Mammary epithelial cell (primary cell): ENCODE measurements around the gene ABHD4.

Source experiments
- CTCF ChIP-seq, 2 donors: IDR thresholded peaks in 1 of 2; conservative IDR thresholded peaks in 1 of 2; 2 replicates each; pipeline ENCODE4 v1.5.1; 2011 to 2012; ENCODE audit warnings: inconsistent platforms in 2 of 2, low read length in 2 of 2, mild to moderate bottlenecking in 2 of 2, control low read depth in 1 of 2, low read depth in 1 of 2; ENCODE audit not compliant: insufficient read depth in 1 of 2; ENCODE audit errors: extremely low read depth in 1 of 2
- EZH2 ChIP-seq: IDR thresholded peaks from 2 replicates; pipeline ENCODE4 v1.6.1; 2012; ENCODE audit warnings: low read length, inconsistent platforms, borderline replicate concordance

GRCh38 chr14:22656945-22657731, 59.0 kb downstream of the ABHD4 start:
- no peak for TF ChIP-seq CTCF (conservative IDR thresholded peaks at IDR 0.05 in 1 of 2, IDR thresholded peaks at IDR 0.05 in 1 of 2; ENCODE audit: extremely low read depth in 1 of 2, insufficient read depth in 1 of 2, low read depth in 1 of 2, low read length in 2 of 2)
- TF ChIP-seq EZH2 = no peak
